HepG2 (cell line): ENCODE measurements around the gene ST3GAL5. TPM values are rescaled to one million over a fixed set of nuclear protein-coding genes. Genes with fewer than 3 reads are reported as not detected.

ENCODE experiments used
- ATAC-seq: fragments of 200-7000 bp; cut with Tn5 transposase; 3 replicates; pipeline ENCODE4 v1.9.1; 2020; ENCODE audit warnings: mild to moderate bottlenecking, moderate library complexity
- BruUV-seq: library from RNA; stranded (reverse); fragments of 400-500 nt; replicated peaks from 2 replicates; lab custom pipeline; 2021; lab: Mats Ljungman, UMichigan
- CTCF ChIA-PET: fragments of 300-600 bp; formaldehyde crosslinking; extraction: SDS; loops from one replicate; lab custom pipeline; 2021; ENCODE audit warnings: low total read pairs, inconsistent platforms, low intra/inter-chr PET ratio; lab: Yijun Ruan, JAX
- POLR2A ChIA-PET: fragments of 350-600 bp; sonication (Branson Sonifier 250); formaldehyde crosslinking; loops from one replicate; lab custom pipeline; 2020; ENCODE audit warnings: antibody characterized with exemption, inconsistent platforms; lab: Yijun Ruan, JAX
- DNase-seq: peaks from one replicate; pipeline ENCODE4 v3.0.0-alpha.2; 2015; ENCODE audit warnings: low spot score
- FAIRE-seq: peaks from 3 replicates; lab custom pipeline; 2011; peaks lifted over from hg19 to GRCh38; lab: Jason Lieb, UNC
- H2AFZ ChIP-seq: one replicate; pipeline ENCODE4 v1.6.1; 2011; ENCODE audit warnings: low read length, inconsistent platforms
- H3K27ac ChIP-seq: fragments of 300-600 bp; 3 replicates; pipeline ENCODE4 v1.8.0; 2011; ENCODE audit warnings: mixed run types, mild to moderate bottlenecking, mixed read lengths, low read length, inconsistent platforms; ENCODE audit not compliant: insufficient read depth; ENCODE audit errors: extremely low read length
- H3K27me3 ChIP-seq, 2 experiments: fragments of 200-600 bp in 1 of 2; 2 replicates in 1 of 2; 3 replicates in 1 of 2; pipeline versions ENCODE4 v1.6.0 to v1.8.0; 2011; ENCODE audit warnings: low read length in 2 of 2, mild to moderate bottlenecking in 2 of 2, moderate library complexity in 2 of 2, inconsistent platforms in 1 of 2; ENCODE audit not compliant: insufficient read depth in 2 of 2, control insufficient read depth in 1 of 2
- H3K36me3 ChIP-seq, 2 experiments: fragments of 200-600 bp in 1 of 2; replicated peaks in 1 of 2; 2 replicates in 1 of 2; 3 replicates in 1 of 2; pipeline versions ENCODE4 v1.5.1 to v1.8.0; 2011; ENCODE audit warnings: low read length in 2 of 2, inconsistent platforms in 1 of 2; ENCODE audit not compliant: insufficient read depth in 2 of 2, control insufficient read depth in 1 of 2
- H3K4me1 ChIP-seq: 2 replicates; pipeline ENCODE4 v1.5.1; 2012; ENCODE audit warnings: low read length, inconsistent platforms; ENCODE audit not compliant: insufficient read depth
- H3K4me2 ChIP-seq: 2 replicates; pipeline ENCODE4 v1.6.0; 2011; ENCODE audit warnings: low read depth, low read length, inconsistent platforms
- H3K4me3 ChIP-seq, 3 experiments: fragments of 200-600 bp in 1 of 3; sonication (generic), shearing (Covaris generic) in 1 of 3; replicated peaks in 1 of 3; 2 replicates each; pipeline ENCODE4 v1.5.1; 2011 to 2016; ENCODE audit warnings: low read length in 3 of 3, inconsistent platforms in 2 of 3, low read depth in 2 of 3, mild to moderate bottlenecking in 2 of 3, control low read depth in 1 of 3, mixed read lengths in 1 of 3; ENCODE audit not compliant: insufficient read depth in 1 of 3
- H3K79me2 ChIP-seq: one replicate; pipeline ENCODE4 v1.6.1; 2011; ENCODE audit warnings: low read length, inconsistent platforms; ENCODE audit not compliant: insufficient read depth
- H3K9ac ChIP-seq: 2 replicates; pipeline ENCODE4 v1.6.0; 2011; ENCODE audit warnings: mild to moderate bottlenecking, low read depth, low read length, inconsistent platforms; ENCODE audit not compliant: insufficient read depth
- H3K9me3 ChIP-seq: 2 replicates; pipeline ENCODE4 v1.5.1; 2012; ENCODE audit warnings: mild to moderate bottlenecking, low read length
- H4K20me1 ChIP-seq: 2 replicates; pipeline ENCODE4 v1.6.0; 2011; ENCODE audit warnings: inconsistent platforms, mild to moderate bottlenecking, low read length, moderate library complexity; ENCODE audit not compliant: insufficient read depth
- HNRNPH1 ChIP-seq: fragments of 200-400 bp; formaldehyde crosslinking; optimal IDR thresholded peaks from 2 replicates; pipeline ENCODE3; 2017; ENCODE audit warnings: mild to moderate bottlenecking, low read depth, low read length
- NFRKB ChIP-seq: fragments of 450-650 bp; IDR thresholded peaks from 2 replicates; pipeline ENCODE4 v1.6.1; 2017
- NR1H2 ChIP-seq: sonication (generic); formaldehyde crosslinking; IDR thresholded peaks from 2 replicates; pipeline ENCODE4 v1.8.1; 2022; ENCODE audit warnings: low read depth, missing genetic modification reagents, borderline replicate concordance
- RAD21 ChIP-seq: fragments of 450-650 bp; formaldehyde crosslinking; IDR thresholded peaks from 2 replicates; pipeline ENCODE4 v1.5.0; 2020; ENCODE audit warnings: mild to moderate bottlenecking
- ZFP62 ChIP-seq: sonication (generic); formaldehyde crosslinking; IDR thresholded peaks from 2 replicates; pipeline ENCODE4 v1.4.0; 2020; ENCODE audit warnings: missing genetic modification reagents
- ZNF20 ChIP-seq: sonication (generic); formaldehyde crosslinking; IDR thresholded peaks from 2 replicates; pipeline ENCODE4 v1.4.0; 2020; ENCODE audit warnings: mild to moderate bottlenecking, moderate library complexity, missing genetic modification reagents
- ZNF317 ChIP-seq: sonication (generic); formaldehyde crosslinking; IDR thresholded peaks from 2 replicates; pipeline ENCODE4 v1.5.0; 2020; ENCODE audit warnings: mild to moderate bottlenecking, missing genetic modification reagents
- ZNF598 ChIP-seq: sonication (generic); formaldehyde crosslinking; IDR thresholded peaks from 2 replicates; pipeline ENCODE4 v1.5.1; 2020; ENCODE audit warnings: mild to moderate bottlenecking, missing genetic modification reagents, borderline replicate concordance
- ZNF746 ChIP-seq: sonication (generic); formaldehyde crosslinking; IDR thresholded peaks from 2 replicates; pipeline ENCODE4 v1.8.0; 2022; ENCODE audit warnings: mild to moderate bottlenecking, missing genetic modification reagents
- ZNF773 ChIP-seq: sonication (generic); formaldehyde crosslinking; IDR thresholded peaks from 2 replicates; pipeline ENCODE4 v1.4.0; 2020; ENCODE audit warnings: missing genetic modification reagents, borderline replicate concordance
- WGBS: methylation state at CpG from one replicate; pipeline ENCODE4 v1.1.6; 2017; ENCODE audit warnings: low lambda C conversion rate; 5-methylcytosine and 5-hydroxymethylcytosine counted together
- in situ Hi-C: cut with HindIII; loops from 2 replicates; pipeline ENCODE4 v1.10.0; 2017; ENCODE audit warnings: low pct_unique_long_range_greater_than_20kb; ENCODE audit not compliant: extremely low pct_ligation_motif_present
- intact Hi-C: fragments of 100-400 bp; cut with micrococcal nuclease; formaldehyde crosslinking; loops from one replicate; pipeline ENCODE4 v1.10.0; 2022; ENCODE audit not compliant: unreplicated experiment
- polyA plus RNA-seq, 8 experiments: library from polyadenylated mRNA; depleted of rRNA in 3 of 8; stranded (reverse) in 7 of 8; unstranded in 1 of 8; fragments of >200 nt; fragmentation: Illumina TruSeq in 4 of 8; extraction: Trizol in 4 of 8; gene quantifications; 2 replicates each; pipeline versions ENCODE4 v1.2.1 to v1.2.3, GENCODE V29; 2011 to 2016; ENCODE audit warnings: low read depth in 4 of 8, missing spikeins in 1 of 8, mixed read lengths in 1 of 8; ENCODE audit not compliant: insufficient read depth in 1 of 8
- total RNA-seq, 5 experiments: library from RNA; depleted of rRNA; stranded (reverse); fragments of >200 nt; fragmentation: Illumina TruSeq; extraction: Trizol; gene quantifications; 2 replicates each; pipeline ENCODE4 v1.2.3, GENCODE V29; 2016; ENCODE audit warnings: low read depth in 1 of 5
- TF ChIP-seq, protein P1 (sequence below): sonication (generic); formaldehyde crosslinking; IDR thresholded peaks from 2 replicates; pipeline ENCODE4 v1.8.0; 2022; ENCODE audit warnings: mild to moderate bottlenecking, missing genetic modification reagents

Gene ST3GAL5
- total and polyA plus RNA-seq, 2 of the 13 experiments (the other 11 are each of a cell fraction or from before 2014, with no cell fraction given), result 1.3 to 2.0 TPM

- TF ChIP-seq ZFP62 (CRISPR knock-in tag), result no peak
- TF ChIP-seq ZNF598 (CRISPR knock-in tag), result no peak
- no peak for TF ChIP-seq ZNF317 (CRISPR knock-in tag)
- TF ChIP-seq NR1H2 (CRISPR knock-in tag), result no peak
- TF ChIP-seq, protein P1, sequence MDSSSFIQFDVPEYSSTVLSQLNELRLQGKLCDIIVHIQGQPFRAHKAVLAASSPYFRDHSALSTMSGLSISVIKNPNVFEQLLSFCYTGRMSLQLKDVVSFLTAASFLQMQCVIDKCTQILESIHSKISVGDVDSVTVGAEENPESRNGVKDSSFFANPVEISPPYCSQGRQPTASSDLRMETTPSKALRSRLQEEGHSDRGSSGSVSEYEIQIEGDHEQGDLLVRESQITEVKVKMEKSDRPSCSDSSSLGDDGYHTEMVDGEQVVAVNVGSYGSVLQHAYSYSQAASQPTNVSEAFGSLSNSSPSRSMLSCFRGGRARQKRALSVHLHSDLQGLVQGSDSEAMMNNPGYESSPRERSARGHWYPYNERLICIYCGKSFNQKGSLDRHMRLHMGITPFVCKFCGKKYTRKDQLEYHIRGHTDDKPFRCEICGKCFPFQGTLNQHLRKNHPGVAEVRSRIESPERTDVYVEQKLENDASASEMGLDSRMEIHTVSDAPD (CRISPR knock-in tag), result no peak
- TF ChIP-seq HNRNPH1, result no peak
These were observed 27.1 kb downstream of the ST3GAL5 start (continued) for GRCh38 chr2:85861650-85862049.

- no peaks in the 10 kb centered on the region for H3K9me3 ChIP-seq
- no peak for FAIRE-seq
- TF ChIP-seq ZNF20 (no peak), RAD21 (CRISPR knock-in tag) (no peak), ZNF746 (CRISPR knock-in tag) (no peak), ZNF773 (CRISPR knock-in tag) (no peak), NFRKB (no peak)
- TF ChIP-seq, all 625 proteins: peak for 0
- no peaks in the 10 kb centered on the region for H3K27me3 ChIP-seq
- 37% methylated on average over 1 of the region's 1 CpG for WGBS
- H3K9ac ChIP-seq, result no peak overlapping the region
- intact Hi-C loops (no loop called here), in situ Hi-C loops (no loop called here)
- H3K4me2 ChIP-seq, result no peak overlapping the region
- BruUV-seq, result no TSS peak
- H3K27ac ChIP-seq, result no peak overlapping the region
- POLR2A ChIA-PET, result no interaction called here
- CTCF ChIA-PET, result no interaction called here
- no peaks in the 10 kb centered on the region for H3K36me3 ChIP-seq
- no peaks in the 10 kb centered on the region for H3K4me1 ChIP-seq
- no peak overlapping the region for H3K4me3 ChIP-seq
- H2AFZ ChIP-seq, result no peak overlapping the region
- DNase-seq, result no peak
- no peak for ATAC-seq
- H3K79me2 ChIP-seq, result no peaks in the 10 kb centered on the region
- no peaks in the 10 kb centered on the region for H4K20me1 ChIP-seq
These were observed 27.6 kb downstream of the ST3GAL5 start for GRCh38 chr2:85861180-85861579.
